ENCODE measurements around the gene ACADS.
A peak's percentile ranks its signal among the peaks of the same experiment; 100 is the strongest.

The ACADS gene

GRCh38 chr12:120703311-120703942 lies 22.2 kb upstream of the ACADS start:
- H3K27me3 Mint-ChIP-seq (ENCODE audit: low read depth, poor library complexity), result no peaks in the 10 kb centered on the region
- H3K36me3 Mint-ChIP-seq (ENCODE audit: low read depth), result peaks cover 44% of the 10 kb centered on the region
- H3K4me1 Mint-ChIP-seq, result peaks cover under 1% of the 10 kb centered on the region
- no peak for TF ChIP-seq CTCF (IDR thresholded peaks at IDR 0.05)
- no peak overlapping the region for H3K4me3 Mint-ChIP-seq
- peak overlapping the region; percentile 96 for H3K27ac Mint-ChIP-seq
- H3K9me3 Mint-ChIP-seq, result no peaks in the 10 kb centered on the region
- DNase-seq, result no peak

GRCh38 chr12:120705618-120706017 lies 20.0 kb upstream of the ACADS start:
- Mint-ChIP-seq H3K4me3 (no peak overlapping the region), H3K27me3 (ENCODE audit: low read depth, poor library complexity) (no peaks in the 10 kb centered on the region), H3K4me1 (peaks cover 17% of the 10 kb centered on the region), H3K27ac (no peak overlapping the region), H3K9me3 (no peaks in the 10 kb centered on the region), H3K36me3 (ENCODE audit: low read depth) (peaks cover 28% of the 10 kb centered on the region)
- TF ChIP-seq CTCF (IDR thresholded peaks at IDR 0.05), result no peak
- DNase-seq, result no peak

GRCh38 chr12:120706029-120706428 lies 19.6 kb upstream of the ACADS start:
- Mint-ChIP-seq H3K36me3 (ENCODE audit: low read depth) (peaks cover 24% of the 10 kb centered on the region), H3K9me3 (no peaks in the 10 kb centered on the region), H3K4me3 (no peak overlapping the region), H3K4me1 (peaks cover 17% of the 10 kb centered on the region), H3K27ac (no peak overlapping the region), H3K27me3 (ENCODE audit: low read depth, poor library complexity) (no peaks in the 10 kb centered on the region)
- TF ChIP-seq CTCF (IDR thresholded peaks at IDR 0.05), result no peak
- no peak for DNase-seq

GRCh38 chr12:120708651-120709050 lies 17.0 kb upstream of the ACADS start:
- Mint-ChIP-seq H3K27me3 (ENCODE audit: low read depth, poor library complexity) (no peaks in the 10 kb centered on the region), H3K27ac (no peak overlapping the region), H3K4me3 (no peak overlapping the region), H3K36me3 (ENCODE audit: low read depth) (peaks cover 12% of the 10 kb centered on the region), H3K9me3 (no peaks in the 10 kb centered on the region), H3K4me1 (peaks cover 40% of the 10 kb centered on the region)
- TF ChIP-seq CTCF (IDR thresholded peaks at IDR 0.05), result no peak
- no peak for DNase-seq

GRCh38 chr12:120710031-120710804 lies 15.4 kb upstream of the ACADS start, which contains the start of gene UNC119B:
TSS of gene UNC119B (plus strand) at chr12:120710458. CDS start at chr12:120710475, 17 bp downstream.
- Mint-ChIP-seq H3K4me1 (peaks cover 46% of the 10 kb centered on the region), H3K36me3 (ENCODE audit: low read depth) (peaks cover 20% of the 10 kb centered on the region), H3K4me3 (peak within 1 kb of the TSS; percentile 93), H3K27me3 (ENCODE audit: low read depth, poor library complexity) (no peaks in the 10 kb centered on the region), H3K9me3 (no peaks in the 10 kb centered on the region), H3K27ac (peak within 1 kb of the TSS; percentile 72)
- TF ChIP-seq CTCF (IDR thresholded peaks at IDR 0.05), result no peak
- DNase-seq, result peak; percentile 87
